Measurements from ENCODE around the gene SLC22A13.
"Not testable (repeated sequence)": the region's sequence is repeated elsewhere in the genome, so short reads cannot be mapped to it uniquely, and the experiment has no call there.

SLC22A13 gene

GRCh38 chr3:38264779-38265178, 833 bp upstream of the SLC22A13 start:
- DNase-seq, result no peak

- no peak for DNase-seq
These were observed 1.2 kb downstream of the SLC22A13 start for GRCh38 chr3:38266810-38267209.

DNA sequence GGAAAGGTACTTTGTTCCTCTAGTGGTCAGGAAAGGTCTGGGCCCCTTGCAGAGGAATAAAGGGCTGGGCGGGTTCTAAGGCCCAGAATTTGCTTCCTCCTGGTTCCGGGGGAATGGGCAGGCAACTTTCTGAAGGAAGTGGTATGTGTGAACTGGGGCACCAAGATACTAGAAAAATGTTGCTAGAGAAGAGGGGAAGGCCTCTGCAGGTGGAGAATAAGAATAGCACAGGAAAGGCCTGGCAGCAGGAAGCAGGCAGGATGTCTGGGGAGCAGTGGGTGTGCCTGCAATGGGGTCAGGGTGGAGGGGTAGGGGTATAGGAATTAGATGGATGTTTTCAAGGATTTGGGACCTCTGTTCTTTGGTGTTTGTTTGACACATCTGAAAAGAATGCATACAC, 2.0 kb downstream of the SLC22A13 start:
- DNase-seq, result no peak

GRCh38 chr3:38268087-38268486, 2.5 kb downstream of the SLC22A13 start:
- no peak for DNase-seq

- no peak for DNase-seq
These were observed 2.9 kb downstream of the SLC22A13 start for GRCh38 chr3:38268522-38268921.

GRCh38 chr3:38270606-38271005, 5.0 kb downstream of the SLC22A13 start:
- no peak for DNase-seq

DNA sequence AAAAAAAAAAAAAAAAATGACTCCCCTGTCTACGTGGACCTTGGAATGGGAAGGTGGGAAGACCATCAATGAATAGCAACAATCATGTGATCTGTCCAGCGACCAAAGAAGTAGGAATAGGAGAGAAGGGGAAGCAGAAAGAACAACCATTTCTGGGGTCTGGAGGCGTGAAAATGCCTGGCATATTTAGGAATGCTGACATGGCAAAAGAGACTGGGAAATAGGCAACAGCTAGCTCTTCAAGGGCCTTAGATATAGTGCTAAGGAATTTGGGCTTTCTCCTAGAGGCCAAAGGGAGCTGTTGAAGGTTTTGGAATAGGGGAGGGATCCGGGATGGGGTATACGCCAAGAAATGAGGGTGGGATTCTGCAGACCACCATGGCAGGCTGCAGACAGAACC, 5.9 kb downstream of the SLC22A13 start:
- no peak for DNase-seq

- DNase-seq, result no peak
These were observed 9.4 kb downstream of the SLC22A13 start for GRCh38 chr3:38274864-38275649.

DNA sequence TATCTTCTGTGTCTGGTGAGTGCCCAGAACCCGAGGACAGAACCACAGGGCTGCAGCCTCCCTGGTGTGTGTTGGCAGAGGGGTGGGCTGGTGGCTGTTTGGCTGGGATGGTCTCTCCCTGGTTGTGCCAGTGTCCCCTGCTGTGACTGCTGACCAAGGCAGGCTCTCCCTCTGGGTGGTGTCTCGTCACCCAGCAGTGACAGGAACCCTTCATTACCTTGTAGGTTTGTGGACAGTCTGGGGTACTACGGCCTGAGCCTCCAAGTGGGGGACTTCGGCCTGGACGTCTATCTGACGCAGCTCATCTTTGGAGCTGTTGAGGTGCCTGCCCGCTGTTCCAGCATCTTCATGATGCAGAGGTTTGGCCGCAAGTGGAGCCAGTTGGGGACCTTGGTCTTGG, 10.0 kb downstream of the SLC22A13 start:
- DNase-seq, result no peak

- DNase-seq, result no peak
These were observed 10.7 kb downstream of the SLC22A13 start for GRCh38 chr3:38276081-38276916.

- DNase-seq, result no peak
These were observed 11.5 kb downstream of the SLC22A13 start for GRCh38 chr3:38276917-38277630.

DNA sequence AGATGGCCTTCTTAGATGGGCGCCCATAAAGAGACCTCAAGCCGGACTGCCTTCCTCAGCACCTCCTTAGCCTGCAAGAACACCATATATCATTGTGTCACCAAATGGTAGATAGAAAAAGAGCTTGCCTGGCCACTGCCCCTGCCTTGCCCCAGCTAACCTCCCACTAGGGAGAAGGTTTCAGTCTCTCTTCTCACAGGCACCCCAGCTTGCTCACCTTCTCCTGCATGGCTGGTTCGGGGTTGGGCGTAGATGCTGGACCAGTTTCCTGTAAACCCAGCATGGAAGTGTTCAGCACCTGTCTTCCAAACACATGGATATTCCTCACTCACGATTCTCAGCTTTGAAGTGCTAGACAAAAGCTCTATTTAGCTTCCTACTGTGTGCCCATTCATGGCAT, 13.2 kb downstream of the SLC22A13 start:
- DNase-seq, result no peak

GRCh38 chr3:38281895-38282686, 16.5 kb downstream of the SLC22A13 start, which contains the start of gene SLC22A14:
TSS of gene SLC22A14 (plus strand) at chr3:38282294. CDS start at chr3:38306027, 23,733 bp downstream.
- no peak for DNase-seq

GRCh38 chr3:38283810-38284755, 18.5 kb downstream of the SLC22A13 start:
- DNase-seq, result no peak

DNA sequence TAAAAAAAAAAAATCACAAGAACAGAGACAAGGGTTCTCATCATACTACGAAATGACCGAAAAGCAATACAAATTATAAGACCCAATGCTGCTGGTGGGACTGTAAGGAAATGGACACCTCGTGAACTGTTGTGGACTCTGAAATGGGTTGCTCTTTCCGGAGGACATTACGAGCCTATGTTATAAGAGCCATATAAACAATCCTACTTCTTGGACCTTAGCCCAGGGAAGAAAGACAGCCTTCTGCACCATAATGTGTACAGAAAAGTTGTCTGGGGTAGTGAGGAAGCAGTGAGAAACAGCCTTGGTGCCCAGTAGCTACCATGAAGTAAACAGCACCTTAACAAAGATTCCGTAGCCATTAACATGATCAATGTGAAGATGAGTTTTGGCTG, 19.1 kb downstream of the SLC22A13 start:
- DNase-seq, result no peak

DNA sequence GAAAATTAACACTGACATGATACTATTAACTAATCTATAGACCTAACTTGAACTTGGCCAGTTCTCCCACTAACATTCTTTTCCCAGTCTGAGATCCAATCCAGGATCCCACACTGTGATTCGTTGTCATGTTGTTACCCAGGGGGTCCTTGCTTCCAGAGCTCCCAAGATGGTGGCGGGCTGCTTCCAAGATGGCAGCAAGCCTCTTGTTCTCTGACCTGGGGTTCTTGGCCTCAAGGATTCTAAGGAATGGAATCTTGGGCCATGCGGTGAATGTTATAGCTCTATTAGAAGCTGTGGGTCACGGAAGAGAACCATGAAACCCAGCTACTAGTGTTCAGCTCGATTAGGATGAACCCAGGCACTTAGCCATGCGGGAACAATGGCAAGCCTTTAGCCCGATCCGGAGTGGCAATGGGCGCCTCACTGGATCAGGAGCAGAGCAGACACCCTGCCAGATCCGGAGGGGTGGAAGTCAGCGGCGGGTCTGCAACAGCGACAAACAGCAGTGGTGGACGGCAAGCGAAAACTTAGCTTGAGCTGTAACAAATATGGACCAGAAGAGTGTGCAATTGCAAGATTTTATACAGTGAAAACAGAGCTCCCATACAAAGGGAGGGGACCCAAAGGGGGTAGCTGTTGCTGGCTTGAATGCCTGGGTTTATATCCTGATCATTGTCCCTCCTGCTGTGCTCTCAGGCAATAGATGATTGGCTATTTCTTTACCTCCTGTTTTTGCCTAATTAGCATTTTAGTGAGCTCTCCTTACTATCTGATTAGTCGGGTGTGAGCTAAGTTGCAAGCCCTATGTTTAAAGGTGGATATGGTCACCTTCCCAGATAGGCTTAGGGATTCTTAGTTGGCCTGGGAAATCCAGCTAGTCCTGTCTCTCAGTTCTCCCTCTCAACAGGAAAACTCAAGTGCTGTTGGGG, 23.9 kb downstream of the SLC22A13 start:
- DNase-seq, result not testable (repeated sequence)

DNA sequence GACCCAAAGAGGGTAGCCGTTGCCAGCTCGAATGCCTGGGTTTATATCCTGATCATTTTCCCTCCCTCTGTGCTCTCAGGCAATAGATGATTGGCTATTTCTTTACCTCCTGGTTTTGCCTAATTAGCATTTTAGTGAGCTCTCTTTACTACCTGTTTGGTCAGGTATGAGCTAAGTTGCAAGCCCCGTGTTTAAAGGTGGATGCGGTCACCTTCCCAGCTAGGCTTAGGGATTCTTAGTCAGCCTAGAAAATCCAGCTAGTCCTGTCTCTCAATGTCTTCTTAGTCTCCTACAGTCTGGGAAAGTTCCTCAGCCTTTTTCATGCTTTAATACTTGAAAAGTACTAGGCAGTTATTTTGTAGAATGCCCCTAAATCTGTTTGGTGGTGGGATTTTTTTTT, 31.4 kb downstream of the SLC22A13 start:
- DNase-seq, result not testable (repeated sequence)

GRCh38 chr3:38297537-38297936, 31.9 kb downstream of the SLC22A13 start:
- DNase-seq, result no peak

GRCh38 chr3:38297947-38298711, 32.5 kb downstream of the SLC22A13 start:
- no peak for DNase-seq
